Thyroid gland (tissue), 4 donors: ENCODE measurements around the gene NFYA. TPM values are rescaled to one million over a fixed set of nuclear protein-coding genes. Genes with fewer than 3 reads are reported as not detected.

Experiments
- DNase-seq, 2 donors: peaks; one replicate each; pipeline ENCODE4 v3.0.0-alpha.2; 2019
- H3K27ac ChIP-seq, 3 donors: fragments of 200-600 bp; sonication (generic); 1 replicate in 2 of 3; 2 replicates in 1 of 3; pipeline ENCODE4 v1.5.1; 2016 to 2019; ENCODE audit warnings: mild to moderate bottlenecking in 1 of 3, moderate library complexity in 1 of 3
- H3K27me3 ChIP-seq: fragments of 200-600 bp; sonication (generic); one replicate; pipeline ENCODE4 v1.5.1; 2019
- H3K36me3 ChIP-seq, 2 donors: fragments of 200-600 bp; sonication (generic); one replicate each; pipeline ENCODE4 v1.5.1; 2016 to 2019
- H3K4me1 ChIP-seq, 2 donors: fragments of 200-600 bp; sonication (generic); one replicate each; pipeline ENCODE4 v1.5.1; 2017 to 2019
- H3K4me3 ChIP-seq, 3 donors: fragments of 200-600 bp; sonication (generic); replicated peaks in 1 of 3; 1 replicate in 2 of 3; 2 replicates in 1 of 3; pipeline ENCODE4 v1.5.1; 2016; ENCODE audit warnings: mild to moderate bottlenecking in 1 of 3
- H3K9me3 ChIP-seq: fragments of 200-600 bp; sonication (generic); one replicate; pipeline ENCODE4 v1.5.1; 2017
- POLR2A ChIP-seq, 2 donors: fragments of 450-650 bp; IDR thresholded peaks; one replicate each; pipeline ENCODE4 v1.6.1; 2017; ENCODE audit warnings: antibody characterized with exemption in 2 of 2, mild to moderate bottlenecking in 2 of 2, moderate library complexity in 1 of 2
- WGBS, 2 donors: methylation state at CpG; one replicate each; pipeline ENCODE4 v1.1.5; 2017; 5-methylcytosine and 5-hydroxymethylcytosine counted together
- intact Hi-C: fragments of 100-400 bp; cut with DNase I; formaldehyde crosslinking; loops from one replicate; pipeline ENCODE4 v1.15.1; 2023
- total RNA-seq, 4 donors: library from RNA; depleted of rRNA; stranded (reverse); fragments of >200 nt; gene quantifications; one replicate each; pipeline ENCODE4 v1.2.3, GENCODE V29; 2016
- TF ChIP-seq, protein P1 (sequence below), 6 experiments: fragments of 200-600 bp in 3 of 6; fragments of 450-650 bp in 3 of 6; sonication (generic) in 3 of 6; IDR thresholded peaks; one replicate each; pipeline ENCODE4 v1.5.1; 2016 to 2019; ENCODE audit warnings: antibody characterized with exemption in 6 of 6, mild to moderate bottlenecking in 2 of 6, inconsistent platforms in 1 of 6, moderate library complexity in 1 of 6

Gene NFYA
- total RNA-seq, 4 donors from 2014 or later, result 31.8 to 40.3 (median 36.0) TPM

DNA sequence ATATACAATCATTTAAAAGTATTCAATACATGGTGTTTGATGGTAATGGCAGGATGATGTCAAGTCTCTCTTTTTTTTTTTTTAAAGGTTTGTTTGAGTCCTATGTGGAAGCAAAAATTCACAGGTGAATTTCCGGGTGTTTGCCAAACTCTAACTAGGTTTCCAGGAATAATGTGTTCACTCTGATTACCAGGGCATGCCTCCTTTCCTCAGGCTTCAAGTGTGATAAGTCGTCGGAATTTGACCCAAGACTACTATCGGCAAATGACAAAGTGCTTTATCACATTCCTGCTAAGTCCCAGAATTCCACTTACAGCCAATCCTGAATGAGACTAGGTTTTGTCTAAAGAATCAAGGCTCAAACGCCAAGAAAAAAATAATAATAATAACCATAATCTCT lies 7.9 kb upstream of the NFYA start:
- no peak for TF ChIP-seq POLR2A (IDR thresholded peaks at IDR 0.05)
- TF ChIP-seq, protein P1, sequence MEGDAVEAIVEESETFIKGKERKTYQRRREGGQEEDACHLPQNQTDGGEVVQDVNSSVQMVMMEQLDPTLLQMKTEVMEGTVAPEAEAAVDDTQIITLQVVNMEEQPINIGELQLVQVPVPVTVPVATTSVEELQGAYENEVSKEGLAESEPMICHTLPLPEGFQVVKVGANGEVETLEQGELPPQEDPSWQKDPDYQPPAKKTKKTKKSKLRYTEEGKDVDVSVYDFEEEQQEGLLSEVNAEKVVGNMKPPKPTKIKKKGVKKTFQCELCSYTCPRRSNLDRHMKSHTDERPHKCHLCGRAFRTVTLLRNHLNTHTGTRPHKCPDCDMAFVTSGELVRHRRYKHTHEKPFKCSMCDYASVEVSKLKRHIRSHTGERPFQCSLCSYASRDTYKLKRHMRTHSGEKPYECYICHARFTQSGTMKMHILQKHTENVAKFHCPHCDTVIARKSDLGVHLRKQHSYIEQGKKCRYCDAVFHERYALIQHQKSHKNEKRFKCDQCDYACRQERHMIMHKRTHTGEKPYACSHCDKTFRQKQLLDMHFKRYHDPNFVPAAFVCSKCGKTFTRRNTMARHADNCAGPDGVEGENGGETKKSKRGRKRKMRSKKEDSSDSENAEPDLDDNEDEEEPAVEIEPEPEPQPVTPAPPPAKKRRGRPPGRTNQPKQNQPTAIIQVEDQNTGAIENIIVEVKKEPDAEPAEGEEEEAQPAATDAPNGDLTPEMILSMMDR (IDR thresholded peaks at IDR 0.05), result no peak
- WGBS, 2 donors, result 87 to 88% methylated on average over 5 of the region's 5 CpGs
- Histone ChIP-seq H3K4me1 (peaks cover 16 to 25% of the 10 kb centered on the region in 2 donors), H3K27me3 (no peaks in the 10 kb centered on the region), H3K4me3 (no peak overlapping the region), H3K27ac (peak overlapping the region in 1 of 3 donors; percentile 32), H3K9me3 (no peaks in the 10 kb centered on the region), H3K36me3 (no peaks in the 10 kb centered on the region)
- DNase-seq, result no peak
- intact Hi-C loops, result loop anchor here (10.0 kb wide), 1 partner anchor 60 kb away; no protein-coding TSS in a partner anchor

DNA sequence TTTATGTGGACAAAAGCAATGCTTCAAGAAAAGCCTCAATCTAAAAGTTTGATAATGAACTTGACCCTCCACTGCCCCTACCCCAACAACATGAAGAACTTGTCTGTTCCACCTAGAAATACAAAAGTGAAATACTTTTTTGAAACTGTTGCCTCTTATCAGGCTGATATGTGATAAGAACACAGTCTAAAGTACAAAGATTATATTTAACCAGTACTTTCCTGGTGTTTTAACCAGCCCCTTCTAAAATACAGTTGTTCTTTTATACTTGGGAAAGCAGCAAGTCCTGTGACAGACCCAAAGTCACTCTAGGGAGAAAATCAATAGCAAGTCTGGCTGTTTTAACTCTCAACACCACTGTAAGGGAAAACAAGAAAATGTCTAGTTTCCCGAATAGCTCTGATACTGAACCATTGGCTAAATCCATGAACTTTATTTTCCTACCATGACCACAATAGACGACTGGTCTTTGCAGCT lies 7.2 kb upstream of the NFYA start:
- H3K9me3 ChIP-seq, result no peaks in the 10 kb centered on the region
- intact Hi-C loops, result loop anchor here (10.0 kb wide), 1 partner anchor 61 kb away; no protein-coding TSS in a partner anchor
- no peaks in the 10 kb centered on the region for H3K27me3 ChIP-seq
- no peaks in the 10 kb centered on the region for H3K36me3 ChIP-seq
- H3K4me1 ChIP-seq, result peaks cover 11 to 20% of the 10 kb centered on the region in 2 donors
- TF ChIP-seq POLR2A (IDR thresholded peaks at IDR 0.05), result no peak
- TF ChIP-seq, protein P1 (IDR thresholded peaks at IDR 0.05), result no peak
- no peak for DNase-seq
- WGBS, 2 donors, result 95 to 100% methylated on average over 2 of the region's 2 CpGs
- H3K4me3 ChIP-seq, result no peak overlapping the region
- H3K27ac ChIP-seq, result no peak overlapping the region

DNA sequence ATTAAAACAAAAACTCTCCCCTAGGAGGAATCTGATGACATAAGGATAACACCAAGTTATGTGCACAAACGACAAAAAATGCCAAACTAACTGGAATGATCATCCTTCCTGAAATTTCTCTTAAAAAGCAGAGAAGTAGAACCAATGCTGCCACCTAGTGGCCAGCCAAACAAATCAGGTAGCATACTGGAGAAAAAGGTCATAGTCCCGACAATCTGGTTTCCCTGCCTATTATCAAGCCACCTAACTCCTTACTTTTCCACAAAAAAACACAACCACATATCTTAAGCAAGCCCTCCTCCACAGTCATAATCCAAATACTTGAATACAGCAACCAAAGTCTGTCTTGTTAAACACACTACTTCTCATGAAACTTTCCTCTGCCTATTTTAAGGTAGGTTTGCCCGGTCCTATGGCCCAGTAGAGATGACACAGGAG lies 5.9 kb upstream of the NFYA start:
- Histone ChIP-seq H3K36me3 (no peaks in the 10 kb centered on the region), H3K27ac (peak overlapping the region in 2 of 3 donors; percentile 13 to 42), H3K27me3 (no peaks in the 10 kb centered on the region), H3K9me3 (no peaks in the 10 kb centered on the region), H3K4me3 (no peak overlapping the region), H3K4me1 (peaks cover 7 to 15% of the 10 kb centered on the region in 2 donors)
- TF ChIP-seq POLR2A (IDR thresholded peaks at IDR 0.05), result no peak
- TF ChIP-seq, protein P1 (IDR thresholded peaks at IDR 0.05), result peak; percentile 50 to 94 (median 80)
- DNase-seq, result peak; percentile 85 to 89
- intact Hi-C loops, result loop anchor here (10.0 kb wide), 1 partner anchor 62 kb away; no protein-coding TSS in a partner anchor
- WGBS, 2 donors, result 30 to 32% methylated on average over 3 of the region's 3 CpGs

DNA sequence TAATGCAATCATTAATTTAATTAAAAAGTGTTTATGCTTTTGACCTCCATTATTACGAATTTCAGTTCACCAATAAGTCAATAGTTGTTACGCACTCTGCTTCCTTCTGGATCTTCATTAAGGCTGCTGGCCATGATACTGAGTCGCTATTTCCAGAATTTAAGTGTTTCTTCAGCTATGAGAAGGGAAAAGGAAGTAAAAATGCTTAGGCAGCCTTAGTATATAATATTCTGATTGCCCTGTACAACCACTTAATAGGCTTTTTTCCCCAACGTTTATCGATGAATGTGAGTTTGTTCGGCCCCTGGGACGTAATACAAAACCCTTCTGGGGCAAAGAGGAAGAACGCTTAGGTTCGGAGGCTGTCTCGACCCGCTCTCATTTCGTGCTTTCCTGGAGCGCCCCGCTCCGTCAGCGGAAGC lies 1.3 kb upstream of the NFYA start:
- Histone ChIP-seq H3K4me3 (peak overlapping the region; percentile 21 to 82 (median 69)), H3K9me3 (no peaks in the 10 kb centered on the region), H3K27ac (peak overlapping the region; percentile 94 to 100 (median 99)), H3K27me3 (no peaks in the 10 kb centered on the region), H3K4me1 (peaks cover 26 to 31% of the 10 kb centered on the region in 2 donors), H3K36me3 (no peaks in the 10 kb centered on the region)
- DNase-seq, result peak in 1 of 2 donors; percentile 79
- WGBS, 2 donors, result 1 to 3% methylated on average over 16 of the region's 16 CpGs
- intact Hi-C loops, result no loop called here
- TF ChIP-seq, protein P1 (IDR thresholded peaks at IDR 0.05), result peak in 1 of 6 experiments; percentile 7
- TF ChIP-seq POLR2A (IDR thresholded peaks at IDR 0.05), result no peak
